SIG-M5 treated with dmso at 0.1 percent for 504 hours (cell line): Measurements from ENCODE around the gene GLYR1.

Experiments used
- DNase-seq: peaks from one replicate; lab custom pipeline; 2025; ENCODE audit not compliant: unreplicated experiment; lab: John Stamatoyannopoulos, UW

Gene GLYR1

DNA sequence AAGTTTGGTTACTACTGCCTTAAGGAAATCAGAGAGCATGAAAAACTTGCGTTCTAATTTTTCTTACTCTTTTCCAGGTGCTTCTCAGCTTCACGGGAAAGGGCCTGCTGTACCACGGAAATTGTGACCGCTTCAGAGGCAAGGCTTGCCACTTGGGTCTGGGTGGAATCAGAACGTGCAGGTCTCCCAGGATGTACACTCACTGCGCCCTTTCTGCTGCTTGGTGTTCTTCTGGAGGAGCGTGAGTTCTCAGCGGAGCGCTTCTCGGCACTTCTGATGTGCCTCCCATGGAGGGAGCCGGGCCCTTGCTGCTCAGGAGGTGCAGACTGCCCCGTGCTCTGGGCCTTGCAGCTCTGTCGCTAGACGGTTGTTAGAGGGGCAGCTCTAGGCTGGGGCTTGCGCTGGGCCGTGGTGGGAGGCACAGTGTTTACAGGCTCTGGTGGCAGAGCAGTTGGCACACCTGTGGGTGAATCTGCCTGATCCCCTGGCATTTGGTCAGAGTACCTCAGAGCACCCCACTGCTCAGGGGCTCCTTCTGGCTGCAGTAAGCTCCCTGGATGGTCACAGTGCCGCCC lies 33.0 kb upstream of the GLYR1 start:
- no peak for DNase-seq

DNA sequence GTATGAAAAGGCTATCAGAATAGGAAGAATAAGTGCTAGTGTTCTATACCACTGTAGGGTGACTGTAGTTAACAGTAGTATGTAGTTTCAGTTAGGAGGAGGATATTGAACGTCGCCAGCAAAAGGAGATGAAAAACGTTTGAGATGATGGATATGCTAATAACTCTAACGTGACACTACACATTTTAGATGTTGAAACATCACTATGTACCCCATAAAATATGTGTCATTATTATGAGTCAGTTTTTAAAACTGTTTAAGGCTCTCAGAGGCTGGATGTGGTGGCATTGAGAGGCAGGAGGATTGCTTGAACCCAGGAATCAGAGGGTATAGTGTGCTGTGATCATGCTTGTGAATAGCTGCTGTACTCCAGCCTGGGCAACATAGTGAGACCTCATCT lies 32.0 kb upstream of the GLYR1 start:
- no peak for DNase-seq

DNA sequence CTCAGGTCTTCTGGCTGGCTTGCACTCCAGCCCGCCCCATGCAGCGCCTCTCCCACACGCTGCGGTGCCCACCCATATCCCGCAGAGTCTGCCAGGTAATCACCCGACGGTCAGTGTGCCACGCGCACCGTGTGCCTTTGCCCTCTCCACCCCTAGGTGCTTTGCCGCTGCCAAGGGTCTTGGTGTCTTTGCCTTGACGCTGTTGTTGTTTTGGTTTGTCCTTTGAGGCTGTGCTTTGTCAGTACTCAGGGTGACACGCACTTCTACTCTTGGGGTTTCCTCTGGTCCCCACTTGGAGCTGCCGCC lies 30.2 kb upstream of the GLYR1 start:
- DNase-seq = no peak

DNA sequence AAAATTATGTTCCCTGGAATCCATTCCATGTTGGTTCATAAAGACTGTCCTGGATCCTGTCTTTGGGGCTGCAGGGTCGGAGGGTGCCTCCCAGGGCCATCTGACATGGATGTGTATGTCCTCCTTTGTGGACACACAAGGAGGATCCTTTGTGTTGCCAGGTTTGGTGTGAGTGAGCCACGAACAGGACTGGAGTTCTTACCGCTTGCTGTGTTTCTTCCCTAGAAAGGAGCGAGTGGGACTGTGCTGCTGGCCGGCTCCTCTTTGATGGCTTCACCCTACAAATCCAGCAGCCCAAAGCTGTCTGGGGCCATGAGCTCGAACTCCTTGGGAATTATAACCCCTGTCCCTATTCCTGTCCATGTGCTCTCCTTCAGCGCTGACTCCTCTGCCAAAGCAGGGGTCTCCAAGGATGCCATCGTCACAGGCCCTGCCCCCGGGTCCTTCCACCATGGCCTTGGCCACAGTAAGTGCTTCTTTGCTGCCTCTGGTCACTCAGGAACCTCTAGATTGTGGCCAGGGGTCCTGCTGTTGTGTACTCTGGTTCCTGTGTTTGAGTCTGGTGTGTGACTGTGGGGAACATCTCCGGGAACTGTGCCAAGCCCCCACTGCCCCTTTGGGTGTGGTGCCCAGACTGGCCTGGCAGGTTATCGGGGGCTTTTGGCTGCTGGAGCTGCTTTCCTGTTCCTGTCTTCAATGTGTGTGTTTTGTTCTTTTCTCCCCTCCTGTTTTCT lies 29.7 kb upstream of the GLYR1 start:
- no peak for DNase-seq

DNA sequence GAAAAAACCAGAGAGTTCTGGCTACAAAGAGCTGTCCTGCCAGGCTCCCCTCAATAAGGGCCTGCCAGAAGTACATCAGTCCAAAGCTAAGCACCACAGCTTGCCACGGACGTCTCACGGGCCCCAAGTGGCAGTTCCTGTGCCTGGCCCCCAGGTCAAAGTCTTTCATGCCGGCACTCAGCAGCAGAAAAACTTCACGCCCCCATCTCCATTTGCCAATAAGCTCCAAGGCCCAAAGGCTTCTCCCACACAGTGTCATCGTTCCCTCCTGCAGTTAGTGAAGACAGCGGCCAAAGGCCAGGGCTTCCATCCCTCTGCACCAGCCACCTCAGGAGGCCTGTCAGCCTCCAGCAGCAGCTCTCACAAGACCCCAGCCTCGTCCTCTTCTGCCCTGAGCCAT lies 27.6 kb upstream of the GLYR1 start:
- DNase-seq = no peak

DNA sequence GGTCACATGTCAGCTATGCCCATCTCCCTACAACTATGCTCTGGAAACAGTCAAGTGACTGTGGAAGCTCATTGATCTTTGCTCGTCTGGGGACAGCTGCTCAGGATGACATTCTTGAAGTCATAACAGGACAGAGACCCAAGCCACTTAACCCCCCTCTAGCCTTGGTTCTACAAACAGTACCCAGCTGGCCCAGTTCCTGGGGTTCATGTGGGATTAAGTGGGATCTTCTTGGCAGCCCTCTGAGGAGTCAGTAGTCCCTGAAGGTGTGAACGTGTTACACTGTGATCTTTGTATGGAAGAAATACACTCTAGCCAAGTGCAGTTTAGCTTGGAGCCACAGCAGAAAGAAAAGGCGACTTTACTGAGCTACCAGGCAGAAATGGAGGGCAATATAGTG lies 26.0 kb upstream of the GLYR1 start:
- DNase-seq = no peak

DNA sequence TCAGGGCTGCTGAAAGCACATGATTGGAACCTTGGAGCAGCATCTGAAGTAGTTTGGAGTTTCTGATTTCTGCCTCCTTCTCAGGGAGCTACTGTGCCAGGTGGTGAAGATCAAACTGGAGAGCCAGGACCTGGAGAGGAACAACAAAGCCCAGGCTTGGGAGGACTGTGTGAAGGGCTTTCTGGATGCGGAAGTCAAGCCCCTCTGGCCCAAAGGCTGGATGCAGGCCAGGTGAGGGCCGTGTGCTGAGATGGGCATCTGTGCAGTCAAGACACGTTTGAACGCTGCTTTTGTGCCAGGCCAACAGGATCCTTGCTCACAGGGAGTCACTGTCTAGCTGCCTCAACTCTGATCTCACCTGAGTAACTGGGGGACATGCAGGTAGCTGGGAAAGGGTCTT lies 24.0 kb upstream of the GLYR1 start:
- DNase-seq = no peak

DNA sequence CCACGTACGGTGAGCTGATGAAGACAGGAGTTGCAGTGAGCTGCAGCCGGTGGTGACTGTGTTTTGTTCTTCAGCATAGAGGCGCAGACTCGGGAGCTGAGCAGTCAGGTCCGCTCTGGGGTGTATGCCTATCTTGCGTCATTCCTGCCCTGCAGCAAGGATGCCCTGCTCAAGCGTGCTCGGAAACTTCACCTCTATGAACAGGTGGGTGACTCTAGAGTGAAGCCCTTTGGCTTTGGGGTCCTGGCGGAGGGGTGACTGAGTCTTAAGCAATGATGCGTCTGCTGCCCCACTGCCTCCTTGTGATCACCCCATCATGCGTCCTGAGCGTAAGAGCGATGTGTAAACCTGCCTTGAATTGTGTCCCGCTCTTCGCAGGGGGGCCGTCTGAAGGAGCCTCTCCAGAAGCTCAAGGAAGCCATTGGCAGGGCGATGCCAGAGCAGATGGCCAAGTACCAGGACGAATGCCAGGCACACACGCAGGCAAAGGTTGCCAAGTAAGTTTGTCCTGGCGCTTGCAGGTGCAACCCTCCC lies 23.1 kb upstream of the GLYR1 start:
- no peak for DNase-seq

DNA sequence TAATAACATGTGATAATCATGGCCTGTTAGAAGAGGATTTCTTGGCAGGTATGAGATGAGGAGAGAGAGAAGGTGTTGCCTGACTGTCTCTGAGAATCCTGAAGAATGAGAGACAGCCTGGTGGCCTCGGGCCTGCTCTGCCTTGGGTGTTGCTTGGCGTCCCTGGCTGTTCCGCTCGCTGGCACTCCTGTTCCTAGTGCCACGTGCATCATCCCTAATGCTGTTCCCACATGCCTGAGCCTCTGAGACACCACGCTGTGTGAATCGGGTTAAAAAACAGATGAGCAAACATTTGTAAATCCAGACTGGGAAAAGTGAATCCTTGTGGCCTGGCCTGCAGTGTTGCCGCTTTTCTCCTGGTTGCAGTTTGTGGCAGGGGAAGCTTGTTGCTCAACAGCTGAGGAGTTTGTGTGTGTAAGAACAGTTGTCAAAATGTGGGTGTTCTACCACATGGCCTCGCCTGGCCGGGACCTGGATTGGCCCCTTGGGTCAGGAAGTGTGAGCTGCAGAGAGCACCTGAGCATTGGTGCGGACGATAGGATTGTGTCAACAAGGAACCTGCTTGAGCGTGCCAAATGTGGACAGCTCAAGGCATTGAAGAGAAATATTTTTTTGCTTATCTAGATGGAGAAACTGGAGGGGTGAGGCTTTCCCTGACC lies 22.2 kb upstream of the GLYR1 start:
- no peak for DNase-seq

DNA sequence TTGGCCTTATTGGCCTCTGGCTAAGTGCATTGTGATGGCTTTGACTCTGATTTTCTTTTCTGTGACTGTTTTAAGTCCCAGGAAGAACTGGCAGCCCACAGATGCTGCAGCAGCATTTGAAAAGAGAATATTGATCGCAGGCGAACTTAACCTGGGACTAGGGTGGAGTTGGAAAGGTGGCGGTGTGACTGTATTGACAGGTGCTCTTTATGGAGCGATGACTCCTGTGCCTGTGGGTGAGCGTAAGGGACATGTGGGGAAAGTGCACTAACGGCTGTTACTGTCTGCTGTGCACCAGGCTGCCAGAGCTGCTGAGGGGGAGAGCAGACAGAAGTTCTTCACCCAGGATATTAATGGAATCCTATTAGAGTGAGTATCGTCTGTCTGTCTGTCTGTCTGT lies 21.4 kb upstream of the GLYR1 start:
- DNase-seq = no peak

DNA sequence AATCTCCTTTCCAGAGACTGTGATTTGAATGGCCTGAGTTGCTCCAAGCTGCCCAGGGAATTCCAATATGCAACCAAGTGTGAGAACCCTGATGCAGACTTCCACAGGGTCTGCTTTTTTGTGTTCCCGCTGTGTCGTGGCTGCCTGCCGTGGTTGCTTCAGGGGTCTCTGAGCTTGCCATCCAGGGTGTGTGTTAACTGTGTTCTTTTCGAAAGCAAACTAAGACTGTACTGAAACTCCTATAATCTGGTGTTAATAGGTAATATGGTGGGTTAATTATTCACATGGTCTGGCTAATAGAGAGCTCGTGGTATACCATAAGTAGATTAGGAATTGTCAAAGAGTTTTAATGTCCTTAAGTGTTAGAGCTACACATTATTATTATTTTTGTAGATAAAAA lies 20.9 kb upstream of the GLYR1 start:
- no peak for DNase-seq

DNA sequence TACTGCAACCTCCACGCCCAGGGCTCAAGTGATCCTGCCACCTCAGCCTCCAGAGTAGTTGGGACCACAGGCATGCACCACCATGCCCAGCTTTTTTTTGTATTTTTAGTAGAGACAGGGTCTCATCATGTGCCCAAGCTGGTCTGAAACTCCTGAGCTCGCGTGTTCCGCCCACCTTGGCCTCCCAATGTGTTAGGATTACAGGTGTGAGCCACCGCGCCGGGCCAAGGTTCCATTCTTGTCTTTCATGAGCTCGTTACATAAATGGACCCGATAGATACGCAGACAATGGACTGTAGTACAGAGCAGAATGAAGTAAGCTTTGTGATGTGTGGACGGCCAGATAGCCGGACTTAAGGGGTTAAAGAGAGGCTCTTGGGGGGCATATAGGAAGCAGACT lies 19.5 kb upstream of the GLYR1 start:
- no peak for DNase-seq

DNA sequence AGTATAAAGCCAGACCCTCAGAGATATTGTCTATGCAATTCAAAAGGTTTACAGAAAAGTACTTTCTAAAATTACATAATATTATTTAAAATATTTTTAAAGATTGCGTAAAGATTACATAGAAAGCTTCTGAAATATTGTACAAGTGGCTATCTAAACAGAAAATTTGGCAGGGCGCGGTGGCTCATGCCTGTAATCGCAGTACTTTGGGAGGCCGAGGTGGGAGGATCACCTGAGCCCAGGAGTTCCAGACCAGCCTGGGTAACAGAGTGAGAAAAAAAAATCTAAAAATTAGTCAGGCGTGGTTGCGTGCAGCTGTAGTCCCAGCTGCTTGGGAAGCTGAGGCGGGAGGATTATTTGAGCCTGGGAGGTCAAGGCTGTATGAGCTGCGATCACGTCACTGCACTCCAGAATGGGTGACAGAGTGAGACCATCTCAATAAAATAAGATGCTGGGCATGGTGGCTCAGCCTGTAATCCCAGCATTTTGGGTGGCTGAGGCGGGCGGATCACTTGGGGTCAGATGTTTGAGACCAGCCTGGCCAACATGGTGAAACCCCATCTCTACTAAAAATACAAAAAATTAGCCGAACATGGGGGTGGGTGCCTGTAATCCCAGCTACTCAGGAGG lies 18.3 kb upstream of the GLYR1 start:
- no peak for DNase-seq

DNA sequence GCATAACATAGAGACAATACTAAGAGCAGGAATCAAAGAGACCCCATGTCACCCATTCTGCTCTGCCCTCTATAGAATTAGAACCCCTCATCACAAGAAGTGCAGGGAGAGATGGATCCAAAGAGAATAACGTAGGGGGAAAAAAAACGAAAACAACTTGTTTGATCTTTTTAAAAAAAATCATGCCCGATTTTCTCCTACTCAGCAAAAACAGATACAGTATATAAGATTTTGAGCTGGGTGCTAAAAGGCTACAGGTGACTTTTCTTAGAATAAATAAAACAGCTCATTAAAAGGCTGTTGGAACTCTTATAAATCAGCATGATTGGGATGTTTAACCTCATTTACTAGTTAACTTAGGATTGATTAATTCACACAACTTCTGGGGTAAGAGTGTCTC lies 17.6 kb upstream of the GLYR1 start:
- no peak for DNase-seq

DNA sequence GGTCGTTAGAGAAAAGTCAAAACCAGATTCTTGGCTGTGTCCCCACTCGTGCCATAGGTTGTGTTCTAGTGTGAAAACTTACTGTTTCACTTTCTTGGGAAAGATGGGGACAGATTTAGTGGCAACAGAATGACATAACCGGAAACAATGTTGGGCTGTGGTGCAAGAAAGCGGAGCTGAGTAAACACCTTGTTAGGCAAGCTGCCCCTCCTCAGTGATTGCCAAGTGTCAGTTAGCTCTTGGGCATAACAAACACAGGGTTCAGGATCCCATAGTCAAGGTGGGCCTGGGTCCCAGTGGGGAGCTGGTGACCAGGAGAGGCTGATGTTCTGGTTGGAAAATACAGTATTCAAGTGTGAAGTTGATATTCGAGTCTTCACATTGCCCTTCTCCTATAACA lies 15.6 kb upstream of the GLYR1 start:
- peak; percentile 36 for DNase-seq

DNA sequence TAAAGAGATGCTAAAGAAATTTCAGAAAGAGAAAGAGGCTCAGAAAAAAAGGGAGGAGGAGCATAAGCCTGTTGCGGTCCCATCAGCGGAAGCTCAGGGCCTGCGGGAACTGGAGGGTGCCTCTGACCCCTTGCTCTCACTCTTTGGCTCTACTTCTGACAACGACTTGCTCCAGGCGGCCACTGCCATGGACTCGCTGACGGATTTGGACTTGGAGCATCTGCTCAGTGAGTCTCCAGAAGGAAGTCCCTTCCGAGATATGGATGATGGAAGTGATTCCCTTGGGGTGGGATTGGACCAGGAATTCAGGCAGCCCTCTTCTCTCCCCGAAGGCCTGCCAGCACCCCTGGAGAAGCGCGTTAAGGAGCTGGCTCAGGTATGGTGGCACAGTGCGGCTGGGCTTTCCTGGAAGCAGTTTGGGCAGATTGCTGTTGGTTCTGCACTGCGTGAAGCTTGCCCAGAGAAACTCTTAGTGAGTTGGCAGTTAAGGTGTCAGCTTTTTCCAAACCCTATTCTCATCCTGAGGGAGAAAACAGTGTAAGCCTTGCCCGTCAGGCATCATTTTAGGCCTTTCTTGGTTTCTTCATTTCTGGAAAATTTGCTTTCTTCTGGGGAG lies 13.7 kb upstream of the GLYR1 start:
- no peak for DNase-seq

DNA sequence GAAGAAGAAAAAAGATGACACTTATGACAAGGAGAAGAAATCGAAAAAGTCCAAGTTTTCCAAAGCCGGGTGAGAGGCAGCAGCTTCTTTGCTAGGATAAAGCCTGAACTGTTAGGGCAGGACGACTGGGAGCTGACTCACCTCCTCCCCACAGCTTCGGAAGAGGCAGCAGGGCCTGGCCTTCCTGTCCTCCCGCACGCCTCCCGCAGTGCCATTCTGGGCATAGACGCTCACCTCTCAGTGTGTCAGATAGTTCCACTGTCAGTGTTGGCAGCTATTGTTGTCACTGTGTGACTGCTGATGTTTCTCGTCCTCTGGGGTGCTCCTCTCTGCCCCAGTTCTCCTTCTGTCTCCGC lies 12.8 kb upstream of the GLYR1 start:
- no peak for DNase-seq

DNA sequence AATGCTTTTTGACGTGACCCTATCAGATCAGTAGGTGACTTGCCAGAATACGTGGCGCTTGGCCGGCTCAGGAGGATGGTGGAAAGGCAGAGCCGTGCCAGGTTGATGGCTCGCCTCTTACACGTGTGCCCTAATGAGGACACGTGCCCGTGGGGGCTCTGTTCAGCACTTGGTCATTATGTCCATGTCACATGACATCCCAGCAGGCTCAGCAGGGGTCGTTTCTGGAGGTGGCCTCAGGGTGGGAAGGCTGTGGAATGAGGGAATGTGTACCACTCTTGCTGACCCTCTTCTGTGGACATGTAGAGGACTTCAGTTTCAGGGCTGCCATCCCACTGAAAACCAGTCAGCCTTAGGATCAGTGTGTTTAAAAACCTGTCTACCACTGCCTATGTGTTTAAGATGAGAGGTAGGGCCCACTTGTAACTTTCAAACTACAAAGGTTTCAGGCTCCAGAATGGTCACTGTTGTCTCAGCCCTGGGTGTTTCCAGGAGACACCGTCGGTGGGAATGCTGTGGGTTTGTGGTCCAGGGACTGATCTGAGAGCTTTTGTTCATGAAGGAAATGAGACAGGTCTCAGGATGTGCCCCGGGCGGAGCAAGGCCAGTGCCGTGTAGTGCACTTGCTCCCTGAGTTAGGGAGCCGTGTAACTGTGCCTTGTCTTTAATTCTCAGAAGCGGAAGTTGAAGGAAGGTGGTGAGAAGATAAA lies 12.3 kb upstream of the GLYR1 start:
- DNase-seq = no peak

DNA sequence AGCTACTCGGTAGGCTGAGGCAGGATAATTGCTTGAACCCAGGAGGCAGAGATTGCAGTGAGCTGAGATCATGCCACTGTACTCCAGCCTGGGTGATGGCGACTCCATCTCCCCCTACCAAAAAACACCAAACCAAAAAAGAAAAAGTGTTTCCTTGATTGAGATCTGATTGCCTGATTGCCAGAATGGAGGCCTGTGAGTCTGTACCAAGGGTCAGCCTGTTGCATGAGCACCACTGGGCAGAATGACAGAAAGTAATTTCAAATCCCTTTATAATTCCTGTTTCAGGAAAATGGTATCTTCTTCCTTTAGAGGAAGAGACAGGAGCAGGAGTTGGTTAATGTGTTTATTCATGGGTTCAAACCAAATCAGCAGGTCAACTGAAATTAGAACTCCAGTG lies 8.7 kb upstream of the GLYR1 start:
- no peak for DNase-seq

DNA sequence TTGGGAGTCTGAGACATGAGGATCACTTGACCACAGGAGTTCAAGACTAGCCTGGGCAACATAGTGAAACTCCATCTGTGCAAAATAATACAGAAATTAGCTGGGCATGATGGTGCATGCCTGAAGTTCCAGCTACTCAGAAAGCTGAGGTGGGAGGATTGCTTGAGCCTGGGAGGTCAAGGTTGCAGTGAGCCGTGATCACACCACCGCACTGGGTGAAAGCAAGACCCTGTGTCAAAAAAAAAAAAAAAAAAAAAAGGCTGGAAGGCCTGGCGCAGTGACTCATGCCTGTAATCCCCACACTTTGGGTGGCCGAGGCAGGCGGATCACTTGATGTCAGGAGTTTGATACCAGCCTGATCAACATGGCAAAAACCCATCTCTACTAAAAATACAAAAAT lies 8.3 kb upstream of the GLYR1 start:
- no peak for DNase-seq

DNA sequence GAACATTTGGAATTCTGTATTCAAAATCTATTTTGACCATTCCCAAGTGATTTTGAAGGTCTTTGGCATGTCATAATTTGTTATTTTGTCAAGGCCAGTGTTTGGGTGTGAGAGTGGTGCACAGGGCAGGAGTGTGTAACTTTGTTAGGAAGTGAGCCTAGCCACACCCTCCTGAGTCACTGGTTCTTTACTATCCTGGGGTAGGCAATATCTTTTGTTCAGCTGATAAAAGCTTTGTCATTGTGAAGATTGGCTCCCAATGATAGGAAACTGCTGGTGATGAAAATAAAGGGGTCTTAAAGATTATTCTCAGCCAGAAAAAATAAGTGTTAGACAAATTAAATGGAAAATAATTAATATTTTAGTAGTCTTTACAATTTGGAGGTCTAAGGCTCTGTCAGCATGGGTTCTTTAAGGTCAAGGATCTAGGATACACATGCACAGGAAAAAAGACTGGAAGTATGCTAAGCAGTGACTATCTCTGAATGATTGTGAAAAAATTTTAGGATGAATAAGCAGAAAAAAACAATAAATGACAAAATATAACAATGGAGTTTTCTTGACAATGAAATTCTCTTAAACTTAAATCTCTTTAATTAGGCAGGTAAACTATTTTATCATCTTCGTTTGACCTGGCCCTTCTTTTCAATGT lies 5.3 kb upstream of the GLYR1 start:
- peak; percentile 8 for DNase-seq
